ENCODE measurements around the gene LRP3.

DNA sequence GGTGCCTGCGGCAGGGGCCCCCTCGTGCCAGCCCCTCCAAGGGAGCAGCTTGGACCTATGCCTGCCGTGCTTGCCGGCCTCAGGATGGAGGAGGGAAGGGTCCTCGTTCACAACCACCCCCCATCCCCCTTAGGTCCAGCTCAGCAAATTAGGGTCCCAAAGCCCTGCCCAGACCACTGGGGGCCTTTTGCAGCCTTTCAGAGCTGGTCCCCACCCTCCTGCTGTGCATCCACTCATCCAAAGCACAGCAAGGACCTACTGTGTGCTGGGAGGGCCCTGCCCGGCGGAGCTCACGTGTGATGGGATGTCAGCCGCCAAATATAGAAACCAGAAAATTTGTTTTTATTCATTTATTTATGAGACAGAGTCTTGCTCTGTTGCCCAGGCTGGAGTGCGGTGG, 48.0 kb downstream of the LRP3 start:
- TF ChIP-seq EZH2 (IDR thresholded peaks at IDR 0.05; ENCODE audit: borderline replicate concordance, low read length): no peak
- TF ChIP-seq, protein P1, sequence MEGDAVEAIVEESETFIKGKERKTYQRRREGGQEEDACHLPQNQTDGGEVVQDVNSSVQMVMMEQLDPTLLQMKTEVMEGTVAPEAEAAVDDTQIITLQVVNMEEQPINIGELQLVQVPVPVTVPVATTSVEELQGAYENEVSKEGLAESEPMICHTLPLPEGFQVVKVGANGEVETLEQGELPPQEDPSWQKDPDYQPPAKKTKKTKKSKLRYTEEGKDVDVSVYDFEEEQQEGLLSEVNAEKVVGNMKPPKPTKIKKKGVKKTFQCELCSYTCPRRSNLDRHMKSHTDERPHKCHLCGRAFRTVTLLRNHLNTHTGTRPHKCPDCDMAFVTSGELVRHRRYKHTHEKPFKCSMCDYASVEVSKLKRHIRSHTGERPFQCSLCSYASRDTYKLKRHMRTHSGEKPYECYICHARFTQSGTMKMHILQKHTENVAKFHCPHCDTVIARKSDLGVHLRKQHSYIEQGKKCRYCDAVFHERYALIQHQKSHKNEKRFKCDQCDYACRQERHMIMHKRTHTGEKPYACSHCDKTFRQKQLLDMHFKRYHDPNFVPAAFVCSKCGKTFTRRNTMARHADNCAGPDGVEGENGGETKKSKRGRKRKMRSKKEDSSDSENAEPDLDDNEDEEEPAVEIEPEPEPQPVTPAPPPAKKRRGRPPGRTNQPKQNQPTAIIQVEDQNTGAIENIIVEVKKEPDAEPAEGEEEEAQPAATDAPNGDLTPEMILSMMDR (IDR thresholded peaks at IDR 0.05; ENCODE audit: low read length): no peak
